OCI-LY7 (cell line): ENCODE measurements around the gene IL1RN. TPM values are rescaled to one million over a fixed set of nuclear protein-coding genes. Genes with fewer than 3 reads are reported as not detected.

Experiments
- BruUV-seq: library from RNA; stranded (reverse); fragments of 400-500 nt; replicated peaks from 2 replicates; lab custom pipeline; 2021; lab: Mats Ljungman, UMichigan
- CTCF ChIA-PET: fragments of 300-600 bp; sonication (Branson Sonifier 250); formaldehyde crosslinking; loops from one replicate; lab custom pipeline; 2022; ENCODE audit warnings: antibody characterized with exemption; ENCODE audit not compliant: unreplicated experiment; lab: Charles Lee
- POLR2A ChIA-PET: fragments of 300-600 bp; sonication (Branson Sonifier 250); formaldehyde crosslinking; loops from one replicate; lab custom pipeline; 2022; ENCODE audit warnings: antibody characterized with exemption; lab: Charles Lee
- DNase-seq: peaks from one replicate; pipeline ENCODE4 v3.0.0-alpha.2; 2015; ENCODE audit warnings: low spot score
- H2AFZ ChIP-seq: fragments of 200-600 bp; sonication (generic), shearing (Covaris generic); 2 replicates; pipeline ENCODE4 v1.6.1; 2014; ENCODE audit warnings: mild to moderate bottlenecking, antibody characterized with exemption, low read length, moderate library complexity
- H3K27ac ChIP-seq: fragments of 200-600 bp; sonication (generic); 2 replicates; pipeline ENCODE4 v1.5.1; 2014; ENCODE audit warnings: mixed run types, low read depth, mild to moderate bottlenecking, moderate library complexity, low read length, inconsistent platforms; ENCODE audit not compliant: poor library complexity, severe bottlenecking
- H3K36me3 ChIP-seq: fragments of 200-600 bp; sonication (generic); 2 replicates; pipeline ENCODE4 v1.6.1; 2014; ENCODE audit warnings: mild to moderate bottlenecking, antibody characterized with exemption, low read length, moderate library complexity, mixed read lengths; ENCODE audit not compliant: insufficient read depth
- H3K4me1 ChIP-seq: fragments of 200-600 bp; sonication (generic); 2 replicates; pipeline ENCODE4 v1.5.1; 2014; ENCODE audit warnings: mild to moderate bottlenecking, low read length; ENCODE audit not compliant: insufficient read depth, poor library complexity, severe bottlenecking
- H3K4me2 ChIP-seq: fragments of 200-600 bp; sonication (generic); 2 replicates; pipeline ENCODE4 v1.6.1; 2014; ENCODE audit warnings: mild to moderate bottlenecking, low read length
- H3K4me3 ChIP-seq: fragments of 200-600 bp; sonication (generic); 2 replicates; pipeline ENCODE4 v1.5.1; 2014; ENCODE audit warnings: mild to moderate bottlenecking, low read depth, low read length; ENCODE audit not compliant: poor library complexity, severe bottlenecking
- H3K79me2 ChIP-seq: fragments of 200-600 bp; sonication (generic); 2 replicates; pipeline ENCODE4 v1.6.1; 2016; ENCODE audit warnings: low read depth, mild to moderate bottlenecking, low read length, moderate library complexity, mixed read lengths; ENCODE audit not compliant: insufficient read depth
- H3K9me2 ChIP-seq: fragments of 200-600 bp; sonication (generic); 2 replicates; pipeline ENCODE4 v1.6.1; 2016; ENCODE audit warnings: mild to moderate bottlenecking, low read length, mixed read lengths; ENCODE audit not compliant: insufficient read depth
- H3K9me3 ChIP-seq: fragments of 200-600 bp; sonication (generic); 2 replicates; pipeline ENCODE4 v1.6.1; 2014; ENCODE audit warnings: mild to moderate bottlenecking, mixed run types, low read length, mixed read lengths
- H4K20me1 ChIP-seq: fragments of 200-600 bp; sonication (generic); 2 replicates; pipeline ENCODE4 v1.6.1; 2014; ENCODE audit warnings: mild to moderate bottlenecking, antibody characterized with exemption, low read length, moderate library complexity, mixed read lengths; ENCODE audit not compliant: insufficient read depth
- CTCF ChIP-seq: fragments of 200-600 bp; sonication (generic); conservative IDR thresholded peaks from 2 replicates; pipeline ENCODE4 v1.5.1; 2014; ENCODE audit warnings: mild to moderate bottlenecking, antibody characterized with exemption, low read length, moderate library complexity, mixed read lengths
- EZH2phosphoT487 ChIP-seq: fragments of 200-600 bp; sonication (generic); IDR thresholded peaks from 2 replicates; pipeline ENCODE4 v1.6.1; 2018; ENCODE audit warnings: low read depth, borderline replicate concordance, mild to moderate bottlenecking, mixed run types, antibody characterized with exemption, low read length, moderate library complexity, mixed read lengths
- intact Hi-C: fragments of 100-400 bp; cut with micrococcal nuclease; formaldehyde crosslinking; loops from one replicate; pipeline ENCODE4 v1.10.0; 2022; ENCODE audit not compliant: unreplicated experiment
- total RNA-seq, 2 experiments: library from RNA; depleted of rRNA in 1 of 2; stranded (reverse); fragments of >200 nt in 1 of 2; shearing (Covaris generic) in 1 of 2; gene quantifications; 2 replicates each; pipeline ENCODE4 v1.2.3, GENCODE V29; 2014 to 2022

IL1RN gene
- total RNA-seq, 2 experiments from 2014 or later: not detected

GRCh38 chr2:113157118-113157896 is 29.9 kb downstream of the IL1RN start:
- Histone ChIP-seq H3K27ac (no peak overlapping the region), H3K4me1 (no peaks in the 10 kb centered on the region), H3K4me2 (no peak overlapping the region; the same call in 1 of the 2 replicates), H3K9me2 (no peaks in the 10 kb centered on the region), H3K4me3 (no peak overlapping the region), H3K79me2 (no peaks in the 10 kb centered on the region), H2AFZ (no peak overlapping the region), H3K36me3 (no peaks in the 10 kb centered on the region), H3K9me3 (no peaks in the 10 kb centered on the region), H4K20me1 (no peaks in the 10 kb centered on the region)
- DNase-seq: no peak
- BruUV-seq: no TSS peak
- no peak for TF ChIP-seq EZH2phosphoT487
- TF ChIP-seq CTCF: no peak
- CTCF ChIA-PET: no interaction called here
- intact Hi-C loops: no loop called here
- POLR2A ChIA-PET: no interaction called here

- BruUV-seq: no TSS peak
- no peak for TF ChIP-seq CTCF
- no peak for TF ChIP-seq EZH2phosphoT487
- no peak overlapping the region for H3K27ac ChIP-seq
- H3K79me2 ChIP-seq: no peaks in the 10 kb centered on the region
- no peak overlapping the region for H2AFZ ChIP-seq
- no peaks in the 10 kb centered on the region for H4K20me1 ChIP-seq
- no peaks in the 10 kb centered on the region for H3K36me3 ChIP-seq
- no peaks in the 10 kb centered on the region for H3K9me3 ChIP-seq
- POLR2A ChIA-PET: no interaction called here
- no peak for DNase-seq
- H3K4me1 ChIP-seq: no peaks in the 10 kb centered on the region
- CTCF ChIA-PET: no interaction called here
- H3K4me2 ChIP-seq: no peak overlapping the region; the same call in 1 of the 2 replicates
- no peak overlapping the region for H3K4me3 ChIP-seq
- H3K9me2 ChIP-seq: no peaks in the 10 kb centered on the region
- intact Hi-C loops: no loop called here
Measured at GRCh38 chr2:113157897-113158753, 30.7 kb downstream of the IL1RN start.
